ENCODE results near the gene KCNN2.

Gene KCNN2

GRCh38 chr5:114471529-114471928, 109.7 kb downstream of the KCNN2 start:
- H3K27ac ChIP-seq (ENCODE audit: extremely low read depth, low read depth, low read length), result no peak overlapping the region
- POLR2A ChIA-PET, result no interaction called here

GRCh38 chr5:114473541-114473940, 111.7 kb downstream of the KCNN2 start:
- TF ChIP-seq ZNF202 (tag by site-specific recombination; IDR thresholded peaks at IDR 0.05; ENCODE audit: borderline replicate concordance) (no peak), ZNF114 (tag by site-specific recombination; IDR thresholded peaks at IDR 0.05) (no peak)
- H3K36me3 ChIP-seq (ENCODE audit: control insufficient read depth in 2 of 2, insufficient read depth in 1 of 2, low read length in 2 of 2), result no peaks in the 10 kb centered on the region
- ChIA-PET CTCF (no interaction called here), POLR2A (no interaction called here)
- H3K4me3 ChIP-seq (ENCODE audit: low read depth, low read length), result no peak overlapping the region
- H3K27ac ChIP-seq (ENCODE audit: extremely low read depth, low read depth, low read length), result no peak overlapping the region
- no peaks in the 10 kb centered on the region for H3K4me1 ChIP-seq (ENCODE audit: control insufficient read depth, insufficient read depth, low read length)
- H3K9me3 ChIP-seq (ENCODE audit: control insufficient read depth, insufficient read depth, low read depth, low read length), result no peaks in the 10 kb centered on the region

More at GRCh38 chr5:114471529-114471928, 109.7 kb downstream of the KCNN2 start:
- Histone ChIP-seq H3K9me3 (ENCODE audit: control insufficient read depth, insufficient read depth, low read depth, low read length) (no peaks in the 10 kb centered on the region), H3K4me1 (ENCODE audit: control insufficient read depth, insufficient read depth, low read length) (no peaks in the 10 kb centered on the region), H3K4me3 (ENCODE audit: low read depth, low read length) (no peak overlapping the region), H3K36me3 (ENCODE audit: control insufficient read depth in 2 of 2, insufficient read depth in 1 of 2, low read length in 2 of 2) (no peaks in the 10 kb centered on the region)
- CTCF ChIA-PET, result no interaction called here
- TF ChIP-seq HIC1 (tag by site-specific recombination; IDR thresholded peaks at IDR 0.05) (no peak), ELK4 (IDR thresholded peaks at IDR 0.05; ENCODE audit: borderline replicate concordance, low read depth, low read length) (no peak), ZNF549 (tag by site-specific recombination; IDR thresholded peaks at IDR 0.05) (no peak), WT1 (tag by site-specific recombination; IDR thresholded peaks at IDR 0.05) (no peak), ZNF24 (tag by site-specific recombination; IDR thresholded peaks at IDR 0.05) (no peak), IKZF3 (tag by site-specific recombination; IDR thresholded peaks at IDR 0.05) (no peak), ZNF791 (tag by site-specific recombination; IDR thresholded peaks at IDR 0.05) (no peak), ZNF621 (tag by site-specific recombination; IDR thresholded peaks at IDR 0.05) (no peak), ZNF48 (tag by site-specific recombination; IDR thresholded peaks at IDR 0.05) (no peak), ZNF660 (tag by site-specific recombination; IDR thresholded peaks at IDR 0.05) (no peak), ZNF423 (tag by site-specific recombination; IDR thresholded peaks at IDR 0.05) (no peak), ZNF221 (tag by site-specific recombination; IDR thresholded peaks at IDR 0.05; ENCODE audit: borderline replicate concordance) (no peak), ZBTB8A (tag by site-specific recombination; IDR thresholded peaks at IDR 0.05) (no peak)

- no peaks in the 10 kb centered on the region for H3K4me1 ChIP-seq (ENCODE audit: control insufficient read depth, insufficient read depth, low read length)
- ChIA-PET POLR2A (no interaction called here), CTCF (no interaction called here)
- TF ChIP-seq ZNF521 (tag by site-specific recombination; IDR thresholded peaks at IDR 0.05) (no peak), ZNF114 (tag by site-specific recombination; IDR thresholded peaks at IDR 0.05) (no peak), KLF7 (tag by site-specific recombination; IDR thresholded peaks at IDR 0.05; ENCODE audit: borderline replicate concordance) (no peak), PBX3 (CRISPR knock-in tag; IDR thresholded peaks at IDR 0.05) (no peak), SALL2 (tag by site-specific recombination; IDR thresholded peaks at IDR 0.05; ENCODE audit: borderline replicate concordance) (no peak), ZNF391 (tag by site-specific recombination; IDR thresholded peaks at IDR 0.05; ENCODE audit: borderline replicate concordance, low read depth) (no peak), ZBTB49 (tag by site-specific recombination; IDR thresholded peaks at IDR 0.05; ENCODE audit: low read depth) (no peak), ZNF354C (tag by site-specific recombination; IDR thresholded peaks at IDR 0.05; ENCODE audit: borderline replicate concordance, low read depth) (no peak), ZNF510 (tag by site-specific recombination; IDR thresholded peaks at IDR 0.05; ENCODE audit: insufficient replicate concordance) (no peak), ZNF398 (tag by site-specific recombination; IDR thresholded peaks at IDR 0.05) (no peak)
Observed at GRCh38 chr5:114477816-114478334, 116.0 kb downstream of the KCNN2 start.

More at GRCh38 chr5:114477816-114478334, 116.0 kb downstream of the KCNN2 start:
- Histone ChIP-seq H3K9me3 (ENCODE audit: control insufficient read depth, insufficient read depth, low read depth, low read length) (no peaks in the 10 kb centered on the region), H3K27ac (ENCODE audit: extremely low read depth, low read depth, low read length) (no peak overlapping the region), H3K4me3 (ENCODE audit: low read depth, low read length) (no peak overlapping the region), H3K36me3 (ENCODE audit: control insufficient read depth in 2 of 2, insufficient read depth in 1 of 2, low read length in 2 of 2) (no peaks in the 10 kb centered on the region)
